ENCODE results near the gene CMBL. TPM values are rescaled to one million over a fixed set of nuclear protein-coding genes. Genes with fewer than 3 reads are reported as not detected.

Gene CMBL
- total RNA-seq, 6 donors from 2014 or later: 8.0 to 19.1 (median 8.4) TPM

DNA sequence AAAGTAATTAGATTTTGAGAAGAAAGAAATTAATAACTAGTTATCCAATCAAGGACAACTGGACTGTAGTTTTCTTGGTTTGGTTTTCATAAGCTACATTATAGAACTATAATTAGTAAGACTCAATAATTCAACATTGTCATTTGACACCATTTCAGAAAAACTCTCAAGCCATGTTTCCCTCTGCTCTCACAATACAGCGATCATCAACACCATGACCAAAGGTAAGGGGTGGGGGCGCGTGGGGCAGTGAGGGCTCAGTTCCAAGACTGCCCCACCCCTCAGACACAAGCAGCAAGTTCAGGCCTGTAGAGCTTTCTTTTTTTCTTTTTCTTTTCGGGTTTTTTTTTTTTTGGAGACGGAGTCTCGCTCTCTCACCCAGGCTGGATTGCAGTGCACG is 6.4 kb downstream of the CMBL start:
- ATAC-seq (ENCODE audit: low FRiP score in 2 of 2) (no peak), DNase-seq (no peak)
- Histone ChIP-seq H3K9me3 (no peaks in the 10 kb centered on the region), H3K27ac (peak overlapping the region in 1 of 4 donors; percentile 49), H3K27me3 (no peaks in the 10 kb centered on the region), H3K36me3 (no peaks in the 10 kb centered on the region), H3K4me3 (peak overlapping the region in 3 of 4 donors; percentile 14 to 20 (median 18)), H3K4me1 (peaks cover 0 to 5% (median 2%) of the 10 kb centered on the region in 4 donors)
- WGBS, 2 donors: 67 to 83% methylated on average over 7 of the region's 7 CpGs
- TF ChIP-seq, protein P1, sequence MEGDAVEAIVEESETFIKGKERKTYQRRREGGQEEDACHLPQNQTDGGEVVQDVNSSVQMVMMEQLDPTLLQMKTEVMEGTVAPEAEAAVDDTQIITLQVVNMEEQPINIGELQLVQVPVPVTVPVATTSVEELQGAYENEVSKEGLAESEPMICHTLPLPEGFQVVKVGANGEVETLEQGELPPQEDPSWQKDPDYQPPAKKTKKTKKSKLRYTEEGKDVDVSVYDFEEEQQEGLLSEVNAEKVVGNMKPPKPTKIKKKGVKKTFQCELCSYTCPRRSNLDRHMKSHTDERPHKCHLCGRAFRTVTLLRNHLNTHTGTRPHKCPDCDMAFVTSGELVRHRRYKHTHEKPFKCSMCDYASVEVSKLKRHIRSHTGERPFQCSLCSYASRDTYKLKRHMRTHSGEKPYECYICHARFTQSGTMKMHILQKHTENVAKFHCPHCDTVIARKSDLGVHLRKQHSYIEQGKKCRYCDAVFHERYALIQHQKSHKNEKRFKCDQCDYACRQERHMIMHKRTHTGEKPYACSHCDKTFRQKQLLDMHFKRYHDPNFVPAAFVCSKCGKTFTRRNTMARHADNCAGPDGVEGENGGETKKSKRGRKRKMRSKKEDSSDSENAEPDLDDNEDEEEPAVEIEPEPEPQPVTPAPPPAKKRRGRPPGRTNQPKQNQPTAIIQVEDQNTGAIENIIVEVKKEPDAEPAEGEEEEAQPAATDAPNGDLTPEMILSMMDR (IDR thresholded peaks at IDR 0.05): no peak
- TF ChIP-seq POLR2A (IDR thresholded peaks at IDR 0.05): no peak
- TF ChIP-seq POLR2AphosphoS5 (IDR thresholded peaks at IDR 0.05): no peak
- no peak for TF ChIP-seq EP300 (IDR thresholded peaks at IDR 0.05)

DNA sequence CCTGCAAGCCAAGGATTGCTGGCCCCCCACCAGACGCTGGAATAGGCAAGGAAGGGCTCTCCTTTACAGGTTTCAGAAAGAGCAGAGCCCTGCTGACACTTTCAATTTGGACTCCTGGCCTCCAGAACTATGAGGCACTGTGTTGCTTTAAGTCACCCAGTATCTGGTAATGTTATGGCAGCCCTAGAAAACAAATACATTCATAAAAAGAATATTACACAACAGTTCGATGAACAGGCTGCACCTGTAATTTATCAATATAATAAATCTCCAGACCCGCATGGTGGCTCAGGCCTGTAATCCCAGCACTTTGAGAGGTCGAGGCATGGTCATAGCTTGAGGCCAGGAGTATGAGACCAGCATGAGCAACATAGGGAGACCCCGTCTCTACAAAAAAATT is 7.5 kb downstream of the CMBL start:
- no peak overlapping the region for H3K4me3 ChIP-seq
- peaks cover 0 to 4% (median 0%) of the 10 kb centered on the region in 4 donors for H3K4me1 ChIP-seq
- no peak for ATAC-seq (ENCODE audit: low FRiP score in 2 of 2)
- H3K9me3 ChIP-seq: no peaks in the 10 kb centered on the region
- no peaks in the 10 kb centered on the region for H3K36me3 ChIP-seq
- DNase-seq: no peak
- TF ChIP-seq POLR2AphosphoS5 (IDR thresholded peaks at IDR 0.05) (no peak), POLR2A (IDR thresholded peaks at IDR 0.05) (no peak), EP300 (IDR thresholded peaks at IDR 0.05) (no peak)
- TF ChIP-seq, protein P1 (IDR thresholded peaks at IDR 0.05): no peak
- 89 to 95% methylated on average over 5 of the region's 5 CpGs for WGBS, 2 donors
- H3K27ac ChIP-seq: no peak overlapping the region
- H3K27me3 ChIP-seq: no peaks in the 10 kb centered on the region

DNA sequence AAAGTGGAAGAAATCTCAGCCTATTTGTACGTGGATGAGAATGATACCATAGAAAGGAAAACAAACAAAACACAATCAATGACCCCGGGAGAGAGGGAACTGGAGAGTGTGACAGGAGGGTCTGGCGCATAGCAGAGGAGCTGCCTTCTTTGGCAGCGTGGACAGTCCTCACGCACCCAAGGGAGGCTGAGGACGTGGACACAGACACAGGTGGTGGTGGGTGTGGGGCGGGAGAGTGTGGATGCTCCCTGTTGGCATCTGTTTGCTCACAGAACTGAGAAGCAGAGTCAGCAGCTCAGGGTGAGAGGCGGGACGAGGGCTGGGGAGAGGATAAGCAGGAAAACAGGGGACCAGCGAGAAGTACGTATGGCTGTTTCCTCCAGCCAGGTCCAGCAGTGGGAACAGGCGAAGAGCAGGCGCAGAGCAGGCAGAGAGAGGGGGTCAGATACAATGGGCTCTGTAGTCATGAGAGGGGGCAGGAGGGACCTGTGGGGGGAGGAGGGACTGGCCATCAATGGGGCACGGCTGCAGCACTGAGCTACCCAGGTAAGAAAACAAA is 10.0 kb downstream of the CMBL start:
- H3K36me3 ChIP-seq: no peaks in the 10 kb centered on the region
- no peak overlapping the region for H3K27ac ChIP-seq
- no peak overlapping the region for H3K4me3 ChIP-seq
- ATAC-seq (ENCODE audit: low FRiP score in 2 of 2) (no peak), DNase-seq (no peak)
- H3K9me3 ChIP-seq: no peaks in the 10 kb centered on the region
- TF ChIP-seq POLR2AphosphoS5 (IDR thresholded peaks at IDR 0.05) (no peak), POLR2A (IDR thresholded peaks at IDR 0.05) (no peak), EP300 (IDR thresholded peaks at IDR 0.05) (no peak)
- TF ChIP-seq, protein P1 (IDR thresholded peaks at IDR 0.05): no peak
- H3K4me1 ChIP-seq: peaks cover 0 to 2% (median 0%) of the 10 kb centered on the region in 4 donors
- WGBS, 2 donors: 79 to 90% methylated on average over 14 of the region's 14 CpGs
- H3K27me3 ChIP-seq: no peaks in the 10 kb centered on the region

DNA sequence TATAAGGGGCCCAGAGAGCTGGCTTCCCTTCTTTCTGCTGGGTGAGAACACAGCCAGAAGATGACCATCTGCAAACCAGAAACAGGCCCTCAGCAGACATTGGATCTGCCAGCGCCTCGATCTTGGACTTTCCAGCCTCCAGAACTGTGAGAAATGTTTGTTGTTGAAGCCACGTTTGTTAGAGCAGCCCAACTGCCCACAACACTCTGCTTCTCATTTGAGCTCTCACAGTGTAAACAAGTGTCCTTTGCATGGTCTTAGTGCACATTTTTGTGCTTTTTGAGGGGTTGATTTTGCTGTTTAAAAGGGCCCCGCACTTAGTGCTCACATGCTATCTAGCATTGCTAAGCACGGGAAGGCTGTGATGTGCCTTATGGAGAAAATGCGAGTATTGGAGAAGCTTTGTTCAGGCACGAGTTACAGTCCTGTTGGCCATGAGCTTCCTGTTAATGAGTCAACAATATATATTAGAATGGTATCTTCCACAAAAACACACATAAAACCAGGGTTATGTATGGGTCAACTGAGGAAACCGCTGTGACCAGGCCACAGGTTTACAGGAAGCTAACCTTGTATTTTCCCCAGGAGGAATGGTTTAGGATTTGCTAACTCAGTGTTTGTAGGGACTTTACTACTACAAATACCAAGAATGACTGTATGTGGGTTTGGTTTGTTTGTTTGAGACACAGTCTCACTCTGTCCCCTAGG is 11.9 kb downstream of the CMBL start:
- DNase-seq (no peak), ATAC-seq (ENCODE audit: low FRiP score in 2 of 2) (no peak)
- Histone ChIP-seq H3K27me3 (no peaks in the 10 kb centered on the region), H3K36me3 (no peaks in the 10 kb centered on the region), H3K27ac (no peak overlapping the region), H3K9me3 (no peaks in the 10 kb centered on the region), H3K4me1 (no peaks in the 10 kb centered on the region), H3K4me3 (no peak overlapping the region)
- 86 to 91% methylated on average over 7 to 8 of the region's 8 CpGs for WGBS, 2 donors
- no peak for TF ChIP-seq EP300 (IDR thresholded peaks at IDR 0.05)

DNA sequence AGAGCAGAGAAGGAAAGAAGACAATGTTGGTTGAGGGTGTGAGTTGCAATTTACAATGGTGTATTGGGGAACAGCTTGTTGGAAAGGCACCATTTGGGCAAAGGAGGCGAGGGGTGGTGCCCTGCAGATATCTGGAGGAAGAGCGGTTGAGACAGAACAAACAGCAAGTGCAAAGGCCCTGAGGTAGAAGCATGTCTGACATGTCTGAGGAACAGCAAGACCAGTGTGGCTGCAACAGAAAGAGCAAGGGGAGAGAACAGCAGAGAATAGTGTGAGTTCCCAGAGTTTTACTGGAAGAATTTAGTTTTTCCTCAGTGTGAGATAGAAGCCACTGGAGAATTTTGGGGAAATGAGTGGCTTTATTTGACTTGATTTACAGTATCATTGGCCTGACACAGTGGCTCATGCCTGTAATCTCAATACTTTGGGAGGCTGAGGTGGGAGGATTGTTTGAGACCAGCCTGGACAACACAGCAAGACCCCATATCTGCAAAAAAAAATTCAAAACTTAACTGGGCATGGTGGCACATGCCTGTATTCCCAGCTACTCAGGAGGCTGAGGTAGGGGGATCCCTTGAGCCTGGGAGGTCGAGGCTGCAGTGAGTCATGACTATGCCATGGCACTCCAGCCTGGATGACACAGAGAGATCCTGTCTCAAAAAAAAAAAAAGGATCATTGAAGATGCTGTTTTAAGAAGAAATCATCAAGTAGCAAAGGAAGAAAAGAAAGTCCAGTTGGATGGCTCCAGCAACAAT is 13.6 kb downstream of the CMBL start:
- TF ChIP-seq EP300 (IDR thresholded peaks at IDR 0.05) (no peak), POLR2AphosphoS5 (IDR thresholded peaks at IDR 0.05) (no peak), POLR2A (IDR thresholded peaks at IDR 0.05) (no peak)
- TF ChIP-seq, protein P1 (IDR thresholded peaks at IDR 0.05): no peak
- ATAC-seq (ENCODE audit: low FRiP score in 2 of 2) (no peak), DNase-seq (no peak)
- Histone ChIP-seq H3K9me3 (no peaks in the 10 kb centered on the region), H3K27me3 (no peaks in the 10 kb centered on the region), H3K4me1 (peaks cover 0 to 8% (median 3%) of the 10 kb centered on the region in 4 donors), H3K4me3 (no peak overlapping the region), H3K36me3 (no peaks in the 10 kb centered on the region), H3K27ac (no peak overlapping the region)
- WGBS, 2 donors: 84 to 91% methylated on average over 3 of the region's 3 CpGs
